GM03348 (cell line): ENCODE results near the gene PPCDC.
A peak's percentile ranks its signal among the peaks of the same experiment; 100 is the strongest.

ENCODE experiments used
- DNase-seq: peaks from one replicate; pipeline ENCODE4 v3.0.0; 2012; ENCODE audit warnings: low spot score

The PPCDC gene

GRCh38 chr15:75016431-75016830, 7.0 kb upstream of the PPCDC start:
- no peak for DNase-seq

- DNase-seq = no peak
Observed at GRCh38 chr15:75019916-75020315, 3.5 kb upstream of the PPCDC start.

GRCh38 chr15:75021341-75021740, 2.0 kb upstream of the PPCDC start:
- no peak for DNase-seq

- no peak for DNase-seq
Observed at GRCh38 chr15:75022783-75023180, 608 bp upstream of the PPCDC start.

- DNase-seq = peak; percentile 47
Observed at GRCh38 chr15:75023872-75024636, 664 bp downstream of the PPCDC start.

- no peak for DNase-seq
Observed at GRCh38 chr15:75025107-75025506, 1.7 kb downstream of the PPCDC start.

GRCh38 chr15:75025548-75026260, 2.3 kb downstream of the PPCDC start:
- DNase-seq = no peak

- DNase-seq = no peak
Observed at GRCh38 chr15:75027551-75027950, 4.2 kb downstream of the PPCDC start.

- DNase-seq = no peak
Observed at GRCh38 chr15:75028991-75029377, 5.6 kb downstream of the PPCDC start.

GRCh38 chr15:75029378-75030022, 6.1 kb downstream of the PPCDC start:
- peak; percentile 92 for DNase-seq

GRCh38 chr15:75030023-75030413, 6.6 kb downstream of the PPCDC start:
- no peak for DNase-seq

GRCh38 chr15:75030424-75030823, 7.0 kb downstream of the PPCDC start:
- no peak for DNase-seq

- no peak for DNase-seq
Observed at GRCh38 chr15:75031848-75032247, 8.5 kb downstream of the PPCDC start.

- DNase-seq = no peak
Observed at GRCh38 chr15:75032395-75032794, 9.0 kb downstream of the PPCDC start.

GRCh38 chr15:75033809-75034208, 10.4 kb downstream of the PPCDC start:
- no peak for DNase-seq

GRCh38 chr15:75034615-75035014, 11.2 kb downstream of the PPCDC start:
- no peak for DNase-seq

- no peak for DNase-seq
Observed at GRCh38 chr15:75036212-75036616, 12.8 kb downstream of the PPCDC start.

GRCh38 chr15:75037685-75038084, 14.3 kb downstream of the PPCDC start:
- DNase-seq = no peak

GRCh38 chr15:75038231-75038630, 14.8 kb downstream of the PPCDC start:
- no peak for DNase-seq

- DNase-seq = peak; percentile 24
Observed at GRCh38 chr15:75042730-75043508, 19.5 kb downstream of the PPCDC start.

GRCh38 chr15:75043509-75044257, 20.3 kb downstream of the PPCDC start:
- DNase-seq = peak; percentile 96
